Raji (cell line): ENCODE data around the gene MTHFD2L.

ENCODE experiments used
- POLR2A ChIP-seq: IDR thresholded peaks from 2 replicates; pipeline ENCODE4 v1.6.1; 2011; ENCODE audit warnings: low read depth, low read length, control low read depth; ENCODE audit not compliant: insufficient read depth

MTHFD2L gene

GRCh38 chr4:74252933-74253332 is 95.0 kb downstream of the MTHFD2L start:
- TF ChIP-seq POLR2A: no peak

GRCh38 chr4:74254386-74254785 is 96.5 kb downstream of the MTHFD2L start:
- no peak for TF ChIP-seq POLR2A

DNA sequence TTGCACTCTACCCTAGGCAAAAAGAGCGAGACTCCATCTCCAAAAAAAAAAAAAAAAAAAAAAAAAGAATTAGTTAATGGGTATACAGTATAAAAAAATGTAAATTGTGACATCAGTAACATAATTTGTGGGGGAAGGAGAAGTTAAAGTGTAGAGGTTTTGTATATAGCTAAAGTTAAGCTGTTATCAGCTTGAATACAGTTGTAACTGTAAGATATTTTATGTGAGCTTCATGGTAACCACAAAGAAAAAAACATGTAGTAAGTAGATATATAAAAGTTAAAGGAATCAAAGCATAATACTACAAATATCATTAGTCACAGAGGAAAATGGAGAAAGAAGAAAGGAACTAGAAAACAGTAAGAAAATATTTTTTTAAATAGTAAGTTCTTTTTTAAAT is 97.2 kb downstream of the MTHFD2L start:
- no peak for TF ChIP-seq POLR2A

GRCh38 chr4:74258963-74259362 is 101.0 kb downstream of the MTHFD2L start:
- no peak for TF ChIP-seq POLR2A

DNA sequence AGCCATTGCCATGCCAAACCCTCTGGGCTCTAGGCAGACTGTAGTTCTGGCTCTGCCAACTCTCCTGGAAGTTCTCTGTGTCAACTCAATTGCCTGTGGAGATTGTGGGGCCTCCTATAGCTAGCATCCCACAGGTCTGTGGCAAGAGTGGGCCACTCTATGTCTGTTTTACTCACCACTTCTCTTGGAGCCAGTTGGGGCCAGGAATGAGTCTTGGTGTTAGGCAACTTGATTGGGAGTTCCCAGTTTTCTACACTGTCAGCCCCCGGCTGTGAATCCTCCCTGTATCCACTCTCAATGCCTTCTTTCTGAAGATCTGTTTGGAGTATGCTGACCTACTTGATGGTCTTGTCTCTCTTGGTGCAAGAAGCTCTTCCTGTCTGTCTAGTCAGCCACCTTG is 102.1 kb downstream of the MTHFD2L start:
- no peak for TF ChIP-seq POLR2A

GRCh38 chr4:74262522-74262921 is 104.6 kb downstream of the MTHFD2L start:
- TF ChIP-seq POLR2A: no peak

DNA sequence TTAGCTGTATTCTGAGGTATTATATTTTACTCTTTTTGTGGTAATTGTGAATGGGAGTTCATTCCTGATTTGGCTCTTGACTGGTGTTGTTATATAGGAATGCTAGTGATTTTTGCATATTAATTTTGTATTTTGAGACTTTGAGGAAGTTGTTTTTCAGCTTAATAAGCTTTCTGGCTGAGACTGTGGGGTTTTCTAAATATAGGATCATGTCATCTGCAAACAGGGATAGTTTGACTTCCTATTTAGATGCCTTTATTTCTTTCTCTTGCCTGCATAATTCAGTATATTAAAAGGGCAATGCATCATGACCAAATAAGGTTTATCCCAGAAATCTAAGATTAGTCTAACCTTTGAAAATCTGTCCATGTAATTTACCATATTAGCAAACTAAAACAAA is 105.6 kb downstream of the MTHFD2L start:
- TF ChIP-seq POLR2A: no peak

DNA sequence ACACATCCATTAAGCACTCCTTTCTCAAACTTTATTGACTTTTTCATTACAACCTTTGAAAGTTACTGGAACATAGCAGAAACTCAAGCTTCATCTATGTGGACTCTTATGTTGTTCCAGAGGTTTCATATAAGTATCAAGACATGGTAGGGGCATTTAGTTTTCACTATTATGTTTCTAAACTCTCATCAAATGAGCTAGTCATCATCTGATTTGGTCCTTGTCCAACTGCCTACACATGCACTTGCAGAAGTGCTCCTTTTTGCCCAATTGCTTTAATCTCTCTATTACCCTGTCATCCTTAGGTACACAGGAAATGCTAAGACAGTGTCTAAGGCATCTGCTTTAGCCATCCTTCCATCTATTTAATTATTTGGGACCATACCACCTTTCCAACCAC is 108.2 kb downstream of the MTHFD2L start:
- TF ChIP-seq POLR2A: no peak

DNA sequence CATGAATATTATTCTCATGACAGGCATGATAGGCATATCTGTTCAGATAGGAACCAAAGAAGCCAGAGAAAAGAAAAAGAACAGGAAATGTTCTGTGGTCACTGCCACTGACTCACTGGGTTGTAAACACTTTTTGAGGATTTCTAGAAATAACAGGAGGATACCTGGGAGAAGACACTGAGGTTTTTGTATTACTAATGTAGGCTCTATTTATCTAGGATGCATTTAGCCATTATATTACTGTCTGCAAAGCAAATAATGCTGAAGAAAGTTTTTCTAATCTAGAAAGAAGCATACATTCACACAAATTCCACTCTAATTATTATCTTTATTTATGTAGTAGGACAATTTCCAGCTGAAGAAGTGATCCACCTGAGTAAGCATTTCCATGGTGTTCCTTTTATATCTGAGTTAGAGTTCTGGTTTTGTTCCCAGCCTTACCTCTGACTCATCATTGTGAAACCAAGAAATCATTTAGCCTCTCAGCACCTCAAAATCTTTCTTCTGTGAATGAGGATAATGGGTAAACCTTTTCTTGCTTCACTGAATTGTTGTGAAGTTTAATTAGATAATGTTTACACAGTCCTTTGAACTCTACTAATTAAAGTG is 110.2 kb downstream of the MTHFD2L start:
- TF ChIP-seq POLR2A: no peak

DNA sequence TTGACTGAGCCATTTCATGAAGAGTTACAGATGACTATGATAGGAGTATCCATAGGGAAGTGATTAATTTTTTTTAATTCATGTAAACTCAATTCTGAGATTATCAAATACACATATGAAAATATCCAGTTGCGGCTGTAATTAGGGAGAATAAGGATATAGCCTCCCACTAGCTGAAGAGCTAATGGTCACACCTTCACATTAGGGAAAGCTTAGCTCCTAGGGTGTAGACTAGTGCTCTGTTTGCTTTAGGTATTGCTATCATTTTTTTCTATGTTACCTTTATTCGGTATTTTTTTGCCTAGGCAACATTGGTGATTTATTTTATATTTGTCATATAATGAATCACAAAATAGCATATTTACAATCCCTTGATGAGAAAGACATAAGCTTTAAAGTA is 110.7 kb downstream of the MTHFD2L start:
- no peak for TF ChIP-seq POLR2A

DNA sequence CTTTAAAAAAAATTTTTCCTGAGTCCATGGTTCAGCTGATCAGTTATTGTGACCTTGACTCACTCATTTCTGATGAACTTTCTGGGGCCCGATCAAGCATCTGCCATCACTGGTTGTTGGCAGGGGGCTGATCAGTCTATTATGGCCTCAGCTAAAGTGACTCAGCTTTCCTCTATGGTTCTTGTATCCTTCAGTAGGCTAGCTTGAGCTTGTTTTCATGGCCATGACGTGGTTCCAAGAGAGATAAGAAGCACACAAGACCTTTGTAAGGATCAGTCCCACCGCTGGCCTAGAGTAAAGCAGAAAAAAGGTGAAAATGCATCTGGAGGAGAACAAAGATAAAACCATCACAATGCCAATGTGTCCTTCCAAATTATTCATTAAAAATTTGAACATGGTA is 120.6 kb downstream of the MTHFD2L start:
- TF ChIP-seq POLR2A: no peak

DNA sequence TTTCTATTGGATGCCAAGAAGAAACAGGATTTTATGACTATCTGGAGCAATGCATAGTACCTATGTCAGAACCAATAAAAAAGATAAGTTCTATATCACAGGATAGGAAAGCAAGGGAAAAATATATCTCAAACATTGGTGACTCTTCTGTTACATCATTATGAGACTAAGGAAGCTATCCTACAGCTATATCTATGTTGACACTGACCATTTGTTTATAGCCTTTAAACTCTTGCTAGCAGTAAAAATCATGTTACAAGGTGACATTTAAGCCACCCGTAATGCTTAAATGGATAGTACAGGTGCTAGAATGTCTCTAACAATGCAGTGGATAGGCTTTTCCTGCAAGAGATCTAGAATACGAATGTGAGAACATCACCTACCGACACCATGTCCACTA is 121.8 kb downstream of the MTHFD2L start:
- TF ChIP-seq POLR2A: no peak

- no peak for TF ChIP-seq POLR2A
Observed at GRCh38 chr4:74282926-74283325, 125.0 kb downstream of the MTHFD2L start.

GRCh38 chr4:74283614-74284013 is 125.7 kb downstream of the MTHFD2L start:
- TF ChIP-seq POLR2A: no peak

DNA sequence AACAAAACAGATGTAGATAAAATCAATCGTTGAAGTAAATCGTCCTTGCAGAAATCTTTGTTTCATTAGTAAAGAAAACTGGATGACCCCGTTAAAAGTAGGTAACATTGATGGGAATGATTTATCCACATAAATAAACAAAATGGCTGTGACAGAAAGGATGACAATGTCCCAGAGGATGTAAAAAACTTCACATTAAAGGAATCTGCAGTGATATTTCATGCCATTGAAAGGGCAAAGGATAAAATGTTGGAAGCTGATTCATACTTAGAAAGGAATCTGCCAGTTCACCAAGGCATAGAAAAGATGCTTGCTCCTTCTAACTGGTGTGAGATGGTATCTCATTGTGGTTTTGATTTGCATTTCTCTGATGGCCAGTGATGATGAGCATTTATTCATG is 126.1 kb downstream of the MTHFD2L start:
- TF ChIP-seq POLR2A: no peak

GRCh38 chr4:74287164-74287563 is 129.2 kb downstream of the MTHFD2L start:
- no peak for TF ChIP-seq POLR2A

GRCh38 chr4:74287791-74288190 is 129.9 kb downstream of the MTHFD2L start:
- no peak for TF ChIP-seq POLR2A
